ENCODE data around the gene GLIS2. TPM values are rescaled to one million over a fixed set of nuclear protein-coding genes. Genes with fewer than 3 reads are reported as not detected.

GLIS2 gene
- total and polyA plus RNA-seq, 12 donors: 6.9 to 16.9 (median 13.9) TPM

GRCh38 chr16:4370151-4370550, 54.3 kb downstream of the GLIS2 start:
- intact Hi-C loops (cut with DNase I): no loop called here
- 61 to 64% methylated on average over 3 of the region's 3 CpGs for WGBS, 2 donors
- DNase-seq: no peak
- no peak for TF ChIP-seq CTCF (IDR thresholded peaks at IDR 0.05)
- Histone ChIP-seq H3K27me3 (no peaks in the 10 kb centered on the region), H3K36me3 (peaks cover 0 to 26% (median 0%) of the 10 kb centered on the region in 9 donors), H3K4me3 (no peak overlapping the region), H3K27ac (peak overlapping the region in 9 of 10 donors; percentile 34 to 88 (median 81)), H3K4me1 (peaks cover 26 to 65% (median 49%) of the 10 kb centered on the region in 9 donors), H3K9me3 (no peaks in the 10 kb centered on the region)
- ATAC-seq: no peak

- peak; percentile 5 to 62 (median 48) for ATAC-seq
- peak overlapping the region in 7 of 10 donors; percentile 54 to 70 (median 62) for H3K4me3 ChIP-seq
- intact Hi-C loops (cut with DNase I): no loop called here
- no peak for TF ChIP-seq CTCF (IDR thresholded peaks at IDR 0.05)
- H3K27me3 ChIP-seq: no peaks in the 10 kb centered on the region
- peaks cover 26 to 71% (median 55%) of the 10 kb centered on the region in 9 donors for H3K4me1 ChIP-seq
- peaks cover 0 to 24% (median 0%) of the 10 kb centered on the region in 9 donors for H3K36me3 ChIP-seq
- H3K9me3 ChIP-seq: no peaks in the 10 kb centered on the region
- peak; percentile 79 to 82 for DNase-seq
- 56 to 65% methylated on average over 14 of the region's 14 CpGs for WGBS, 2 donors
- H3K27ac ChIP-seq: peak overlapping the region in 9 of 10 donors; percentile 34 to 88 (median 81)
Observed at GRCh38 chr16:4370570-4371356, 54.9 kb downstream of the GLIS2 start.

- Histone ChIP-seq H3K4me1 (peaks cover 29 to 78% (median 62%) of the 10 kb centered on the region in 9 donors), H3K4me3 (peak within 1 kb of the TSS; percentile 54 to 71 (median 62)), H3K27ac (peak within 1 kb of the TSS in 9 of 10 donors; percentile 76 to 88 (median 83)), H3K27me3 (no peaks in the 10 kb centered on the region), H3K9me3 (no peaks in the 10 kb centered on the region), H3K36me3 (peaks cover 0 to 23% (median 0%) of the 10 kb centered on the region in 9 donors)
- intact Hi-C loops (cut with DNase I): no loop called here
- no peak for TF ChIP-seq CTCF (IDR thresholded peaks at IDR 0.05)
- whole genome bisulfite sequencing, 2 donors: 4% methylated on average over 40 to 50 of the region's 50 CpGs
- DNase-seq: peak; percentile 80 to 86
- ATAC-seq: peak; percentile 72 to 81 (median 77)
Observed at GRCh38 chr16:4371357-4372000, 55.6 kb downstream of the GLIS2 start, which contains the start of gene VASN. Gene VASN (plus strand): TSS chr16:4371848. CDS start chr16:4380878, 9,030 bp downstream.

- H3K4me3 ChIP-seq: peak overlapping the region; percentile 54 to 71 (median 62)
- no peak for TF ChIP-seq CTCF (IDR thresholded peaks at IDR 0.05)
- no peaks in the 10 kb centered on the region for H3K27me3 ChIP-seq
- H3K9me3 ChIP-seq: no peaks in the 10 kb centered on the region
- 5 to 6% methylated on average over 41 to 43 of the region's 43 CpGs for WGBS, 2 donors
- H3K36me3 ChIP-seq: peaks cover 0 to 19% (median 0%) of the 10 kb centered on the region in 9 donors
- ATAC-seq: peak in 3 of 8 donors; percentile 1 to 2 (median 2)
- H3K27ac ChIP-seq: peak overlapping the region in 9 of 10 donors; percentile 76 to 88 (median 83)
- intact Hi-C loops (cut with DNase I): no loop called here
- peaks cover 33 to 84% (median 68%) of the 10 kb centered on the region in 9 donors for H3K4me1 ChIP-seq
- peak in 1 of 2 donors; percentile 29 for DNase-seq
Observed at GRCh38 chr16:4372001-4372577, 56.2 kb downstream of the GLIS2 start.

All from heart right ventricle (tissue), 16 donors.